GM18505 (cell line): Measurements from ENCODE around the gene TNFRSF11A.

ENCODE experiments used
- ATAC-seq: cut with Tn5 transposase; IDR thresholded peaks from one replicate; pipeline ENCODE4 v1.9.1; 2021; ENCODE audit not compliant: unreplicated experiment
- POLR2A ChIP-seq: IDR thresholded peaks from 4 replicates; pipeline ENCODE4 v1.6.1; 2011; ENCODE audit warnings: borderline replicate concordance; ENCODE audit not compliant: insufficient read depth, insufficient read length; ENCODE audit errors: extremely low read depth

Gene TNFRSF11A

DNA sequence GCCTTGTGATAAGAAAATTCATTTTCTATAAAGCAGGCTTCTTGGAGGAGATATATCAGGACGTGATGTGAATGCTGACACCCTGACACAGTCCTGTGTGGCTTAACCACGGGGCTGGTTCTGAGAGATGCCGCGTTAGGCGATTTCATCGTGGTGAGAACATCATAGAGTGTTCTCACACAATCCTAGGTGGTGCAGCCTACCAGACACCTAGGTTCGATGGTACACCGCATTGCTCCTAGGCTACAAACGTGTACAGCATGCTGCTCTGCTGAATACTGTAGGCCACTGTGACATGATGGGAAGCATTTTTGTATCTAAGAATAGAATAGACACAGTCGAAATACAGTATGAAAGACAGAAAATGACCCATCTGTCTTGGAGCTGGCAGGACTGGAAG is 82.5 kb downstream of the TNFRSF11A start:
- TF ChIP-seq POLR2A, result no peak
- no peak for ATAC-seq

DNA sequence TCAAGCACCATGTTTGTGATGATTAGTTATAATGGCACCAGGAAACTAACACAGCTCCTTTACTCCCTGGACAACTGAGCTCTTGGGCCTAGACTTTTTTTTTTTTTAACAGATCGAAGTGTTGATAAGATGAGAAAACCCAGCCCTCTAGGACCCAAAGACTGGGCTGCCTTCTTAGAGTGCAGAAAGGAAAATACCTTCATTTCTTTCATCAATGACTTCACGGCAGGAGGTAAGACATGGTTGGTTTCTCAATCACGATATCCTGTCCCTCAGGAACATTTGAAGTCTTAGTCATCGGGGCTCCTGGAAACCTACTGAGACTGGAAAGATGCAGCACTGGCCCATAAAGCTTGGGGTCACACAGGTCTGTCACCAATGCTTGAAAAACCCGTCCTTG is 84.7 kb downstream of the TNFRSF11A start:
- TF ChIP-seq POLR2A, result no peak
- no peak for ATAC-seq

DNA sequence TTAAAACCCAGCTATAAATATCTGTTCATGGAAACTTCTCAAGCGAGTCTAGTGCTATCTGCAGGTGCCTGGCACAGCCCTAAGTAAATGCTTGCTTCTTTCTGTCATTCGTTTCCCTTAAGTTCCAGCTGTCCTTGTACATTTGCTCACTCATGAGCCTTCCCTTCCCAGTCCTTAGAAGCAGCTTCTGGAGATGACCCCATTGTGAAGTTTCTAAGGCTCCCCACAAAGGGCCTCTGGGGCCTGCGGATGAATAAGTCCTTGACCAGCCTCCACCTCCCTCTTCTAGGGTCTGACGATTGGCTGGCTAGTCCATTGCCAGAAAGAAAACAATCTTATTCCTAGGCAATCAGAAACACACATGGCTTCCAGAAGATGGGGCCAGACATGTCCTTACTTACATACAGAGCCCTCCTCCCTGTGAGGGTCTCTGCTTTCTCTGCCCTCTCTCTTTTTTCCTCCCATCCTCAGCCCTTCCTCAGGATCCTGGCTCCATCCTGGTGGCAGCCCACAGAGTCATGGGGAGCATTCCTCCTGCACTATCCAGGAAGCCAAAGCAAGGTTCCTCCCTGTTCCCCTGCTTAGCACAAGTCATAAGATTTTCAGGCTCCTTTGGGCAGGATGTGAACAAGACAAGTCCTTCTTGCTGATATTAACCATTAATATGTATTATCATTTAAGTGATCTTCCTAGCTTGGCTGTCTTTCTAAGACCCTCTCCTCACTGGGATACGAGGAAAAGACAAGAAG is 87.3 kb downstream of the TNFRSF11A start:
- TF ChIP-seq POLR2A, result no peak
- ATAC-seq, result no peak

DNA sequence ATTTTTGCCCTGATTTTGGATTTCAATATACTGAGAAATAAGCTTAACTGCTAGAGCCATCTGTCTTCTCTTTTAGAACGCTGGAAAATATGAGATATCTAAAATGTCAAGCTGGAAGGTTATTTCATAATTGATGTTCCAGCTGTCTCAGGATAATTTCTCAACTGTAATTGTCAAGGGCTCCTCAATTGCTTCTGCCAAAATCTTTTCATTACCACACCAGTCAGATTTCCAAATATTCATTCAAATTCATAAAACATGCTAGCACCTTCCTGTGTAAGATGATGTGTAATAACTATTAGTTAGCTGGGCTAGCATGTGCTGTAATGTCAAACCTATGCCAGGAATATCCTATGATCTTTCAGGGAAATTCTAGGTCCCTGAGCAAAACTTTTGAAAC is 88.1 kb downstream of the TNFRSF11A start:
- TF ChIP-seq POLR2A, result no peak
- no peak for ATAC-seq

DNA sequence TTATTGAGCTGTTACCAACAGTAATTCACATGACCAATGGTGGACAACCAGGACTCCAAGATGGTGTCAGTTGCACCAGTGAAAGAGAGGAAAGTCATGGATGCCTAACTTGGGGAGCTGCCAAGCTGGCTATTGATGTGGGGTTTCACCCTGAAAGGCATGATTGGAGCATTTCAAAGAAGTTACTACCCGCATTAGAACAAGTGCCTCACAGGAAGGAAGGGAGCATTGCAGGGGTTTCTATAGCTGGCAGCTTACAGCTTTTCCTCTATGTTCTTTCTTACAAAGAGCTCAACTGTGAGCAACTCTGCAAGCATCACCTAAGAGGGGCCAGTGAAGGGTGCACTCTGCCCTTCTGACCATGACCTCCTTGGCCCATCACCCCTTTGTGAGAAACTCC is 93.1 kb downstream of the TNFRSF11A start:
- no peak for TF ChIP-seq POLR2A
- no peak for ATAC-seq

DNA sequence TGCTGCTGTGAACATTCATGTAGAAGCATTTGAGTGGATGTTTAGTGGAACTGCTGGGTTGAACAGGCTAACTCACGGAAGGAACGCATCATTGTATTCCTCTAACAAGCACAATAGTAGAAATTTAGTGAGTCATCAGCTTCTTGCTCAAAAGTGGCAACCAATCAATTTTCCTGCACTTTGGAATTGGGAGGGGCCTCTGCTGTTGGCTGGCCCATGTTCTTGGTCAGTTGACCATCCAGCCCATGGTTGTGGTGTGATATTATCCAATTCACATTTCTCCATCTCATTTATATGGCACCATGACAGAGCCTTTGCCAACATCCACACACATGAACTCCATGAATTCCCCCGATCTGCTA is 95.0 kb downstream of the TNFRSF11A start:
- no peak for ATAC-seq
- TF ChIP-seq POLR2A, result no peak

DNA sequence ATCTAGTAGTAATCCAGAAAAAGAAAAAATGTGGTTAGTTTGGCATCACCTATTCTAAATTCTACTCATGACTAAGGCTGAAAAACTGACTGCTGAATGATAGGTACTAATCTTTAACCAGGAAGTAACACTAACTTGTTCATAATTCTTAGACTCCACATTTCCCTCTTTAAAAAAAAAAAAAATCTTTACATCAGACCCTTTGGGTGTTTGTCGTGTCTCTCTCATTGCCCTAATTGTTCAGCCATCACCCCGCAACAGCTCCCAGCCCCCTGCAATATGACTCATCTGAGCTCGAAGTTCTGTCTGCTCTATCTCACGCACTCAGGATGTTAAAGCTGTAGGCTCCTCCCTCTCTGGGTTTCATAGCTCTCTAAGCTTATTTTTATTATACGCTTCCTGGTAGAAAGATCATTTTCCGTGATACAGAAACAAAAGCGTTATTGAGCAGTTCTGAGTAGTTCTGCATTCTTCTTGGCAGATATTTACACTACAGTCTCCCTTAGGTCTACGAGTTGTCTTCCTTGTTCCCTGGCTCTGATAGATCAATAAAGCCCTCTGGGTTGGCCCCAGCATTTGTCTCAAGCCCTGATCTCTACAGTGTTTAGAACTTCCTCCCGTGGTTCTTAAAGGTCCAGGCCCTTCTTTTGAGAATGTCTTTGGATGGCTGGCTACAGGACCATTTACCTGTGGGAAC is 95.6 kb downstream of the TNFRSF11A start:
- peak; percentile 92 for ATAC-seq
- peak; percentile 31 for TF ChIP-seq POLR2A

DNA sequence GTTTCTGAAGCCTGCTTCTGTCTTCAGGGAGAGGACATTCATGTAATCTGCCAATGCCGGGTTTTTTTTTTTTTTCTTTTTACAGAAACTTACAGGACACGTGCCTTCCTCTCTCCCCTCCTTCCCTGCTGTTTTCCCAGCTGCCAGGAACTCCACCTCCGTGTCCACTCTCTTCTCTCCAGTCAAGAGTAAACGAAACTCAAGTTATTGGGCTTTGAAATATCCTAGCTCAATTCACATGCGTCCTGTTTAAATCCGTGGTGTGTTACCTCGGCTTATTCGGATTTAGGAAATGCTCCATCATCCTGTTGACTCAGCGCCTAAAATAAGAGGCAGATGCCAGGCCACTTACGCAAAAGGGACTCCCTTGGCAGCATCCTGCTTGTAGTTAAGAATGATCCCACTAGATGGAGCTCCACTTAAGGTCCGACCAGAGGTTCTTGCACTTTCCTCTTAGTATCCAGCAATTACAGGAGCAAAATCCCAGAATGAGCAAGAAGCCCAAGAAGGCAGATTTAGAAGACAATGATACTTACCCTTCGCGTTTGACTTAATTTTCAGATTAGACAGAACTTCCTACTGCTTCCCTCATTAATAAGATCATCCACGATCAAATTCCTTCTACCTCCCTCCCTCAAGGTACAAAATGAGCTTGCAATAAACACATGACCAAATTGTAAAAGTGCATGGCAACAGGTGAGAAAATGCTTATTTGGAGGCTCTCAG is 100.5 kb downstream of the TNFRSF11A start:
- ATAC-seq, result no peak
- no peak for TF ChIP-seq POLR2A

DNA sequence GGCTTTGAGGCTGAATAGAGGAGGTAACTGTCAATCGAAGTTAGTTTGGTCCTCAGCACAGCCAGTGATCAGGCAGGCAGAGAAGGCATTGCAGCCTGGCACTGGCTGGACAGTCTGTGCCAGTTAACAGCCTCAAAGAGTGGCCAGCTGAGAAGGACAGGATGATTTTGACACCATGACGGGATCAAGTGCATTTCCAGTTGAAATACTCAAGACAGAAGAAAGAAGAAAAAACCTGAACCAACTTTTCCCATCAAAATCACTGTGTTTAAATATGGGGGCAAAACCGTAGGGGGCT is 101.0 kb downstream of the TNFRSF11A start:
- ATAC-seq, result no peak

DNA sequence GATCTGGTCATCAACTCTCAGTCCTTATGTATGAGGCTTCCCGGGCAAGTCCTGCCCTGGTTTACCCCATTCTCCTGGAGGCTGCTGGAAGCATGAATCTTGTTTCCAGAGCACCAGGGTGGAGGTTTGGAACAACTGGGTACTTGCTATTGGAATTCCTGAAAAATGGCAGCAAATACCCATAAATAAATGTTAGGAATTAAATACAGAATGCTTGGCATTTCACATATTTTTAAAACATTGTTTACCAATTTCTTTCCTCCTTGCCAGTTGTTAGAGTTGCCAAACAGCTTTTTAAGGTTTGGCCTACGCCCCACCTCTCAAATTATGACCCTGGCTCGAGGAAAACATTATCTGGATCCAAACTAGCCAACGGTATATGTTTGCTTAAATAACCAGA is 107.1 kb downstream of the TNFRSF11A start:
- TF ChIP-seq POLR2A, result no peak
- no peak for ATAC-seq

More for the DNA sequence above, 101.0 kb downstream of the TNFRSF11A start:
- TF ChIP-seq POLR2A, result no peak

DNA sequence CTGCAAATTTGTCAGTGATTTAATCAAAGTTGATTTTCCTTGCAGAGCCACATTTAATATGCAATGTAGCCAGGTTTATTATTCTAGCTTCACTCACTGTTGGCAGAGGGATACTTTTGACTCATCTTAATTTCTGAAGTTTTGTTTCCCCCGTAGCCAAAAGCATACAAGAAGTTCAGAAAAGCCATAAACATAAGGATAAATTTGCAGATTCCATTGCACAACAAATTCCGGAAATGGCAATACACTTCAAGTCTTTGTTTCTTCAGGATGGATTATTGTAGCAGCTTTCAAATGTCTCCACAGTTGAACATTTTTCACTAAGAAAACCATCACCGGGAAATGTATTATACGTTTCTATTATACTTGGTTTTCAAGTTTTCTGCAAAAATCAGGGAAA is 109.7 kb downstream of the TNFRSF11A start:
- no peak for TF ChIP-seq POLR2A
- no peak for ATAC-seq

DNA sequence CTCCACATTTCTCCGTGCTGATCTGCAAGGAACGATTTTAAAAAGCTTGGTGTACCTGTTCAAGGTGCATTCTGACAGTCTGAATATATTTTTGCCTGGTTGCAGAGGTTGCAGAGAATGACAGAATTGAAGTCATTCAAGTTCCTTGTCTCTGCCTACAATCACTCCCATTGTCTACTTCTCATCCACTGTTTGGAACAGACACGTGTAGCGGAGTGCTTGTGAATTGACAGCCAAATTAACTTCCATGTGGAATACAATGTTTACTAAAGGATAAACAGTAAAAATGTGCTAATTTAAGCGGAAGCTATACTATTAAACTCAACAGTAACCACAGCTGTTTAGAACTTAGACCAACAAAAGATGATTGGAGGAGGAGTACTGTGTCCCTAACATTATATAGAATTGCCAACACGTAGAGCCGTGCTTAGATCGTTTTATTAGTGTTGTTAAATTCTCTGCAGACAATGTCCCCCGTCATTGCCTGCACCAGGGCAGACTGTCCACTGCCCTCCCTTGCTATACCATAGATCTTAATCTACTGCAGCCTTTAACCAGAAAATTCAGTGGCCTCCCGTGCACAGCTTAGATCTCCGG is 110.4 kb downstream of the TNFRSF11A start:
- ATAC-seq, result no peak
- TF ChIP-seq POLR2A, result no peak

DNA sequence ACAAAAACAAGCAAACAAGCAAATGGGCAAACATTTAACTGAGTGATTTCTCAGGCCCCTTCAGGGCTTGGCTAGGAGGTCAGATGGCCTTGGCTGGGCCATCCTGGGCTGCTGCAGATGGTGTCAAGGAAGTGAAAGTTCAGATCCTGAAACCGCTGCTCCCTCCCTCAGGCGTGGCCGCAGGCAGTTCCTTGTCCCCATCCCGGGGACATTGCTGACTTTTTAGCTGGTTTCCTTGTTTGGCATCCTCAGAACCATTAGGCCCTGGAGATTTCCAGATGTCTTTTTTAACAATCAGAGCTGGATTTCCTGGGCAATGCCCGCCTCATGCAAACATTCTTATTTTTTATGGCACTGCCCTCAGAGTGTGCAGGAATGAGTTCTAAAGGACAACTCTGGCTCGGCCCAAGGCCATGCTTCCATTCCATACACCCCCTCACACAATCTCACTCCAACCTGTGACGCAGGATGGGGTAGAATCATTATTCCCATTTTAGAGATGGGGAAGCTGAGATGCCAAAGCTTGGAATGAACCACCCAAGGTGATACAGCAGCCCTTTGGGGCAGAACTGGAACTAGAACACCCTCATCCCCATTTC is 111.6 kb downstream of the TNFRSF11A start:
- no peak for TF ChIP-seq POLR2A

More for the DNA sequence above, 111.6 kb downstream of the TNFRSF11A start:
- no peak for ATAC-seq
